WI38 (cell line): ENCODE data around the gene NAGPA.
A peak's percentile ranks its signal among the peaks of the same experiment; 100 is the strongest.

Experiments
- H3K4me3 ChIP-seq: 2 replicates; pipeline ENCODE4 v1.5.1; 2011; ENCODE audit warnings: low read depth, mild to moderate bottlenecking, control low read depth, low read length
- TF ChIP-seq, protein P1 (sequence below): IDR thresholded peaks from 2 replicates; pipeline ENCODE4 v1.5.1; 2012; ENCODE audit warnings: low read depth, mild to moderate bottlenecking, control low read depth, low read length

The NAGPA gene

DNA sequence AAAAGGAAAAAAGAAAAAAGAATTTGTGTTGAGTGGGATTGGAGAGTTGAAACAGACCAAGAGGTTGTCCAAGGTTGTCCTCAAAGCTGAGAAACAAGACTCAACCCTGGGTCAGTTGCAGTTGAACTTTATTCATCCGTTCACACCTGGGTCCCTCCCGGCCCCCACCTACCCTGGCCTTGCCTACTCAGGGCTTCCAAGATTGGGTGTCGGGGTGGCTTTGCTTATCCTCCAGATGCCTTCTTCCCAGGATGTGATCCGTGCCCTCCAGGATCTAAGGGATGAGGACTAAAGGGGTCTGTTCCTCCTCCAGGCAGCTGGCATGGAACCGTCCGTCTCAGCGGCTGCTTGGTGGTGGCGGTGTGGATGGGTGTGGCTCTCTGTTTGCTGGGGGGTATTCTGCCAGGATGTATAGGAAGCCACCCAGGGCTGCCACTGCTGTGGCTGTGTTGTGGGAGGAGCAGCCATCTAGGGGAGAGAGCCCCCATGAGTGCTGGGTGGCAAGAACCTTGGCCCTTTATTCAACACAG, 10.3 kb upstream of the NAGPA start:
- TF ChIP-seq, protein P1, sequence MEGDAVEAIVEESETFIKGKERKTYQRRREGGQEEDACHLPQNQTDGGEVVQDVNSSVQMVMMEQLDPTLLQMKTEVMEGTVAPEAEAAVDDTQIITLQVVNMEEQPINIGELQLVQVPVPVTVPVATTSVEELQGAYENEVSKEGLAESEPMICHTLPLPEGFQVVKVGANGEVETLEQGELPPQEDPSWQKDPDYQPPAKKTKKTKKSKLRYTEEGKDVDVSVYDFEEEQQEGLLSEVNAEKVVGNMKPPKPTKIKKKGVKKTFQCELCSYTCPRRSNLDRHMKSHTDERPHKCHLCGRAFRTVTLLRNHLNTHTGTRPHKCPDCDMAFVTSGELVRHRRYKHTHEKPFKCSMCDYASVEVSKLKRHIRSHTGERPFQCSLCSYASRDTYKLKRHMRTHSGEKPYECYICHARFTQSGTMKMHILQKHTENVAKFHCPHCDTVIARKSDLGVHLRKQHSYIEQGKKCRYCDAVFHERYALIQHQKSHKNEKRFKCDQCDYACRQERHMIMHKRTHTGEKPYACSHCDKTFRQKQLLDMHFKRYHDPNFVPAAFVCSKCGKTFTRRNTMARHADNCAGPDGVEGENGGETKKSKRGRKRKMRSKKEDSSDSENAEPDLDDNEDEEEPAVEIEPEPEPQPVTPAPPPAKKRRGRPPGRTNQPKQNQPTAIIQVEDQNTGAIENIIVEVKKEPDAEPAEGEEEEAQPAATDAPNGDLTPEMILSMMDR = no peak
- no peak overlapping the region for H3K4me3 ChIP-seq

DNA sequence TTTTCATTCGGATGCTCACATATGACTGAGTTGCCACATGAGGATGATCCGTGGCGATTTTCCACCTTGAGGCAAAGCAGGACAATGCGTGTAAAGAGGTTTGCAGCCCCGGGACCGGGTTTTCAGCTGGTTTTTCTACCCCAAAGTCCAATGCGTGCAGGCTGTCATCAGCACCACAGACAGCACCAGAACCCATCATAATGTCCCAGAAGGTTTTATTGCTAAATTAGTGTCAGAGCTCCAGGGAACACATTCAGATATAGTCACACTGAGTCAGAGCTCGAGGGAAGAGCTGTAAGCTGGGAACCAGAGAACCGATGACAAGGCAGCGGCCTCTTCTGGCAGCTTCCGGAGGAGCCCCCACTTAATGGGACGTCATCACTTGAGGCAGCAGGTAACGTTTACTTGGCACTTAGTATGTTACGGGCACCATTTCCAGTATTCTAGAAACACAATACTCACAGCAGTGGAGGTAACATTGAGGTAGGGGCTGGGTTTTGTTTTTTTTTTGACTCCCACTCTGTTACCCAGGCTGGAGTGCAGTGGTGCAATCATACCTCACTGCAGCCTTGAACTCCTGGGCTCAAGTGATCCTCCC, 8.9 kb upstream of the NAGPA start:
- H3K4me3 ChIP-seq = no peak overlapping the region
- TF ChIP-seq, protein P1 = no peak

GRCh38 chr16:5041600-5042133, 7.9 kb upstream of the NAGPA start:
- H3K4me3 ChIP-seq = no peak overlapping the region
- TF ChIP-seq, protein P1 = no peak

- TF ChIP-seq, protein P1 = no peak
- no peak overlapping the region for H3K4me3 ChIP-seq
Measured at GRCh38 chr16:5040451-5040850, 6.7 kb upstream of the NAGPA start.

GRCh38 chr16:5036228-5037156, 2.8 kb upstream of the NAGPA start:
- TF ChIP-seq, protein P1 = no peak
- no peak overlapping the region for H3K4me3 ChIP-seq

- TF ChIP-seq, protein P1 = no peak
- no peak overlapping the region for H3K4me3 ChIP-seq
Measured at GRCh38 chr16:5035909-5036227, 2.1 kb upstream of the NAGPA start.

DNA sequence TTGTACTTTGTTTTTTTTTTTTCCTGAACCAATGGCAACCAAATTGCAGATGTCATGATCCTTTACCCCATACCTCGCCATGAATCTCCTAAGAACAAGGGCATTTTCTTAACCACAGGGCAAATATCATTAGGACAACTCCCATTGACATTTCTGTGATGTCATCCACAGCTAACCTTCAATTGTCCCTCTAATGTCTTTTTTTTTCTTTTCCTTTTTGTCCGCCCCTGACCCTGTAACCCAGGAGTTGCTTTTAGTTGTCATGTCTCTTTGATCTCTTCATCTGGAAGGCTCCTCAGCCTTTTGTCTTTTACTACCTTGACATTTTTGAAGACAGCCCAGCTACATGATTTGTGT, 410 bp upstream of the NAGPA start:
- TF ChIP-seq, protein P1 = no peak
- peak overlapping the region; percentile 76 for H3K4me3 ChIP-seq
